ENCODE measurements around the gene KCND3. TPM values are rescaled to one million over a fixed set of nuclear protein-coding genes. Genes with fewer than 3 reads are reported as not detected.

Gene KCND3
- total and polyA plus RNA-seq, 2 of the 4 experiments (the other 2 are of a cell fraction): under 0.01 to 0.03 TPM

GRCh38 chr1:111779546-111779945, 209.9 kb downstream of the KCND3 start:
- DNase-seq (no peak), ATAC-seq (ENCODE audit: low read depth) (no peak)
- peaks cover 9% of the 10 kb centered on the region for H3K27me3 ChIP-seq (ENCODE audit: control insufficient read depth, insufficient read depth, low read length)
- no peak overlapping the region for H3K56ac ChIP-seq (ENCODE audit: extremely low read depth, insufficient read depth, low read length)
- no peak overlapping the region for H2BK5ac ChIP-seq (ENCODE audit: low read depth, low read length, poor library complexity, severe bottlenecking)
- H3K27ac ChIP-seq (ENCODE audit: insufficient read depth, low read length): peak overlapping the region; percentile 17; the same call in 1 of the 2 replicates
- H2AK5ac ChIP-seq (ENCODE audit: low read depth, low read length): 0 out of 2 replicates have a peak overlapping the region, but pooled peaks have one; percentile 34
- H2AK9ac ChIP-seq (replicated peaks; ENCODE audit: low read depth, low read length, poor library complexity): no peak overlapping the region
- H3K23ac ChIP-seq (ENCODE audit: low read depth, low read length): no peak overlapping the region
- BruUV-seq (replicated peaks): no TSS peak
- peak overlapping the region; percentile 16 for H2BK20ac ChIP-seq (ENCODE audit: low read depth, low read length)
- H3K14ac ChIP-seq (replicated peaks; ENCODE audit: low read depth, low read length): no peak overlapping the region
- intact Hi-C loops (cut with micrococcal nuclease) (loop anchor here (5.0 kb wide), 4 partner anchors 98 to 583 kb away; no protein-coding TSS in a partner anchor), dilution Hi-C loops (cut with HindIII; ENCODE audit: low sequenced_read_pairs, unreplicated experiment) (no loop called here), in situ Hi-C loops (cut with MboI; ENCODE audit: low sequenced_read_pairs) (no loop called here)
- no peak overlapping the region for H2AFZ ChIP-seq (replicated peaks; ENCODE audit: low read length, poor library complexity)
- H3K9me3 ChIP-seq (ENCODE audit: control insufficient read depth, insufficient read depth, low read length): no peaks in the 10 kb centered on the region
- peaks cover 7% of the 10 kb centered on the region for H3K9me1 ChIP-seq (ENCODE audit: insufficient read depth, low read length)
- H3K4me3 ChIP-seq (ENCODE audit: insufficient read depth, low read depth, low read length): no peak overlapping the region
- H3K9ac ChIP-seq (ENCODE audit: low read depth, low read length): no peak overlapping the region
- no peaks in the 10 kb centered on the region for H3K36me3 ChIP-seq (ENCODE audit: control insufficient read depth, insufficient read depth, low read length)
- H3K79me1 ChIP-seq (ENCODE audit: low read depth in 1 of 2, low read length in 2 of 2): no peaks in the 10 kb centered on the region; a peak in 1 of 4 replicates
- peak overlapping the region; percentile 22; the same call in 1 of the 2 replicates for H3K4ac ChIP-seq (ENCODE audit: low read depth, low read length)
- H4K8ac ChIP-seq (ENCODE audit: low read depth in 2 of 2, low read length in 2 of 2): peak overlapping the region in 1 of 2 experiments; percentile 19; a peak in 1 of 4 replicates
- no CpG with 5 or more reads among the region's 2 CpGs for WGBS, 2 experiments (ENCODE audit: extremely low coverage in 2 of 2, insufficient read length in 1 of 2)
- H3K4me1 ChIP-seq (ENCODE audit: control insufficient read depth, insufficient read depth, low read length): peaks cover 23% of the 10 kb centered on the region
- peak overlapping the region; percentile 72 for H4K91ac ChIP-seq (ENCODE audit: insufficient read depth, low read depth, low read length)
- ChIA-PET POLR2A (ENCODE audit: unreplicated experiment) (no interaction called here), CTCF (no interaction called here)
- no peak overlapping the region for H2BK15ac ChIP-seq (ENCODE audit: low read depth, low read length)
- no peak for TF ChIP-seq RCOR1 (IDR thresholded peaks at IDR 0.05; ENCODE audit: insufficient replicate concordance, low read length)
- TF ChIP-seq MAFK (IDR thresholded peaks at IDR 0.05; ENCODE audit: low read depth, low read length): no peak
- TF ChIP-seq CTCF (conservative IDR thresholded peaks at IDR 0.05; ENCODE audit: low read depth, low read length): no peak
- no peak for TF ChIP-seq POLR2A (IDR thresholded peaks at IDR 0.05; ENCODE audit: low read depth, low read length)
- no peak for TF ChIP-seq RAD21 (IDR thresholded peaks at IDR 0.05; ENCODE audit: low read length)
- no peak for TF ChIP-seq CHD1 (IDR thresholded peaks at IDR 0.05; ENCODE audit: low read depth, low read length)
- TF ChIP-seq FOS (IDR thresholded peaks at IDR 0.05; ENCODE audit: low read depth, low read length): no peak
- TF ChIP-seq ELK1 (IDR thresholded peaks at IDR 0.05; ENCODE audit: borderline replicate concordance, low read depth, low read length): no peak
- TF ChIP-seq NFE2L2 (IDR thresholded peaks at IDR 0.05; ENCODE audit: low read depth, low read length): no peak
- TF ChIP-seq SMC3 (IDR thresholded peaks at IDR 0.05; ENCODE audit: low read depth, low read length): no peak
- TF ChIP-seq CEBPB (IDR thresholded peaks at IDR 0.05; ENCODE audit: low read depth, low read length): no peak
- TF ChIP-seq MXI1 (IDR thresholded peaks at IDR 0.05; ENCODE audit: borderline replicate concordance, low read depth, low read length): no peak
- TF ChIP-seq MAZ (IDR thresholded peaks at IDR 0.05; ENCODE audit: borderline replicate concordance, low read depth, low read length): no peak
- TF ChIP-seq, protein P1, sequence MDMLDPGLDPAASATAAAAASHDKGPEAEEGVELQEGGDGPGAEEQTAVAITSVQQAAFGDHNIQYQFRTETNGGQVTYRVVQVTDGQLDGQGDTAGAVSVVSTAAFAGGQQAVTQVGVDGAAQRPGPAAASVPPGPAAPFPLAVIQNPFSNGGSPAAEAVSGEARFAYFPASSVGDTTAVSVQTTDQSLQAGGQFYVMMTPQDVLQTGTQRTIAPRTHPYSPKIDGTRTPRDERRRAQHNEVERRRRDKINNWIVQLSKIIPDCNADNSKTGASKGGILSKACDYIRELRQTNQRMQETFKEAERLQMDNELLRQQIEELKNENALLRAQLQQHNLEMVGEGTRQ (IDR thresholded peaks at IDR 0.05; ENCODE audit: low read depth, low read length): no peak
- TF ChIP-seq RFX5 (IDR thresholded peaks at IDR 0.05; ENCODE audit: low read depth, low read length): no peak
- no peak for TF ChIP-seq BHLHE40 (IDR thresholded peaks at IDR 0.05; ENCODE audit: low read depth, low read length)
- H4K20me1 ChIP-seq (ENCODE audit: insufficient read depth, low read length): no peaks in the 10 kb centered on the region
- H3K4me2 ChIP-seq (ENCODE audit: low read depth, low read length): no peak overlapping the region
- H4K5ac ChIP-seq (ENCODE audit: low read depth, low read length): no peak overlapping the region; the same call in 1 of the 2 replicates
- H2BK120ac ChIP-seq (ENCODE audit: low read depth, low read length): peak overlapping the region; percentile 86
- no peak overlapping the region; the same call in 1 of the 2 replicates for H3K18ac ChIP-seq (ENCODE audit: low read depth, low read length)

Measured in IMR-90 (cell line).